Gastroesophageal sphincter (tissue), 4 donors: Measurements from ENCODE around the gene PIK3CD. TPM values are rescaled to one million over a fixed set of nuclear protein-coding genes. Genes with fewer than 3 reads are reported as not detected.

Experiments used
- ATAC-seq: fragments of 150-250 bp; one replicate; pipeline ENCODE4 v1.9.1; 2016; ENCODE audit warnings: mild to moderate bottlenecking, moderate library complexity
- H3K27ac ChIP-seq, 4 donors: fragments of 200-600 bp; sonication (generic) in 3 of 4; 1 replicate in 3 of 4; 2 replicates in 1 of 4; pipeline ENCODE4 v1.5.1; 2016 to 2019
- H3K27me3 ChIP-seq: fragments of 200-600 bp; sonication (generic); one replicate; pipeline ENCODE4 v1.5.1; 2019
- H3K36me3 ChIP-seq, 2 donors: fragments of 200-600 bp; sonication (generic); one replicate each; pipeline ENCODE4 v1.5.1; 2019; ENCODE audit warnings: control low read depth in 1 of 2
- H3K4me1 ChIP-seq, 3 donors: fragments of 200-600 bp; sonication (generic); 1 replicate in 2 of 3; 2 replicates in 1 of 3; pipeline ENCODE4 v1.5.1; 2016 to 2019; ENCODE audit warnings: control low read depth in 2 of 3
- H3K4me3 ChIP-seq, 2 donors: fragments of 200-600 bp; sonication (generic); one replicate each; pipeline ENCODE4 v1.5.1; 2019; ENCODE audit warnings: mild to moderate bottlenecking in 1 of 2, moderate library complexity in 1 of 2
- H3K9me3 ChIP-seq, 3 donors: fragments of 200-600 bp; sonication (generic); one replicate each; pipeline ENCODE4 v1.5.1; 2017 to 2019; ENCODE audit warnings: control low read depth in 2 of 3
- EP300 ChIP-seq: sonication (generic); formaldehyde crosslinking; IDR thresholded peaks from one replicate; pipeline ENCODE4 v1.6.1; 2017; ENCODE audit warnings: antibody characterized with exemption, mild to moderate bottlenecking
- POLR2A ChIP-seq, 2 donors: fragments of 450-650 bp; IDR thresholded peaks; one replicate each; pipeline ENCODE4 v1.6.1; 2017; ENCODE audit warnings: antibody characterized with exemption in 2 of 2, mild to moderate bottlenecking in 2 of 2, moderate library complexity in 1 of 2
- POLR2AphosphoS5 ChIP-seq: sonication (generic); formaldehyde crosslinking; IDR thresholded peaks from one replicate; pipeline ENCODE4 v1.6.1; 2017; ENCODE audit warnings: antibody characterized with exemption
- WGBS, 2 donors: methylation state at CpG; one replicate each; pipeline ENCODE4 v1.1.5; 2018; ENCODE audit warnings: low coverage in 1 of 2; 5-methylcytosine and 5-hydroxymethylcytosine counted together
- total RNA-seq, 4 donors: library from RNA; depleted of rRNA; stranded (reverse); fragments of >200 nt; gene quantifications; one replicate each; pipeline ENCODE4 v1.1.0, GENCODE V29; 2016
- TF ChIP-seq, protein P1 (sequence below), 4 experiments: fragments of 200-600 bp in 2 of 4; fragments of 450-650 bp in 2 of 4; sonication (generic) in 1 of 4; IDR thresholded peaks; one replicate each; pipeline ENCODE4 v1.5.1; 2017 to 2019; ENCODE audit warnings: antibody characterized with exemption in 4 of 4, mild to moderate bottlenecking in 2 of 4, moderate library complexity in 2 of 4

Gene PIK3CD
- total RNA-seq, 4 donors from 2014 or later: 8.2 to 18.2 (median 15.4) TPM

GRCh38 chr1:9633493-9633892 is 18.0 kb upstream of the PIK3CD start:
- H3K36me3 ChIP-seq: no peaks in the 10 kb centered on the region
- no peaks in the 10 kb centered on the region for H3K9me3 ChIP-seq
- no peak for ATAC-seq
- no peak overlapping the region for H3K27ac ChIP-seq
- TF ChIP-seq EP300: no peak
- TF ChIP-seq POLR2AphosphoS5: no peak
- TF ChIP-seq, protein P1, sequence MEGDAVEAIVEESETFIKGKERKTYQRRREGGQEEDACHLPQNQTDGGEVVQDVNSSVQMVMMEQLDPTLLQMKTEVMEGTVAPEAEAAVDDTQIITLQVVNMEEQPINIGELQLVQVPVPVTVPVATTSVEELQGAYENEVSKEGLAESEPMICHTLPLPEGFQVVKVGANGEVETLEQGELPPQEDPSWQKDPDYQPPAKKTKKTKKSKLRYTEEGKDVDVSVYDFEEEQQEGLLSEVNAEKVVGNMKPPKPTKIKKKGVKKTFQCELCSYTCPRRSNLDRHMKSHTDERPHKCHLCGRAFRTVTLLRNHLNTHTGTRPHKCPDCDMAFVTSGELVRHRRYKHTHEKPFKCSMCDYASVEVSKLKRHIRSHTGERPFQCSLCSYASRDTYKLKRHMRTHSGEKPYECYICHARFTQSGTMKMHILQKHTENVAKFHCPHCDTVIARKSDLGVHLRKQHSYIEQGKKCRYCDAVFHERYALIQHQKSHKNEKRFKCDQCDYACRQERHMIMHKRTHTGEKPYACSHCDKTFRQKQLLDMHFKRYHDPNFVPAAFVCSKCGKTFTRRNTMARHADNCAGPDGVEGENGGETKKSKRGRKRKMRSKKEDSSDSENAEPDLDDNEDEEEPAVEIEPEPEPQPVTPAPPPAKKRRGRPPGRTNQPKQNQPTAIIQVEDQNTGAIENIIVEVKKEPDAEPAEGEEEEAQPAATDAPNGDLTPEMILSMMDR (IDR thresholded peaks at IDR 0.05): no peak
- no peak for TF ChIP-seq POLR2A (IDR thresholded peaks at IDR 0.05)
- H3K4me3 ChIP-seq: no peak overlapping the region
- H3K4me1 ChIP-seq: no peaks in the 10 kb centered on the region
- 66 to 84% methylated on average over 3 to 4 of the region's 6 CpGs for WGBS, 2 donors
- no peaks in the 10 kb centered on the region for H3K27me3 ChIP-seq

DNA sequence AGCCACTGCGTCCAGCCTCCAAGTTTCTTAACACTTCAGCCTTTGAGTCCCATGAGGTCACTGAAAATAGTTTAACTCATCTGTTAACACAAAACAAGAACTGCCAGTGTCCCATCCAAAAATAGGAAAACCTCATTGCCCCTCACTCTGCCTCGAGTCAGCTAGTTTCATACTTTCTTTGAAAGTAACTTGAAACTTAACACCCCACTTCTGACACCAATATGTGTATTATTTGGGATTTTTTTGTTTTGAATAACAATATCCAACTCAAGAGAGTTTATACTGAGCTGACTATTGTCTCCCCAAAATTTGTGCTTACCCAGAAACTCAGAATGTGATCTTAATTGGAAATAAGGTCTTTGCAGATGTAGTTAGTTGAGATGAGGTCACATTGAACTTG is 16.9 kb upstream of the PIK3CD start:
- ATAC-seq: no peak
- 50 to 57% methylated on average over 1 to 2 of the region's 2 CpGs for WGBS, 2 donors
- H3K4me3 ChIP-seq: no peak overlapping the region
- no peaks in the 10 kb centered on the region for H3K27me3 ChIP-seq
- TF ChIP-seq, protein P1 (IDR thresholded peaks at IDR 0.05): no peak
- no peaks in the 10 kb centered on the region for H3K36me3 ChIP-seq
- no peaks in the 10 kb centered on the region for H3K4me1 ChIP-seq
- no peak overlapping the region for H3K27ac ChIP-seq
- H3K9me3 ChIP-seq: no peaks in the 10 kb centered on the region

DNA sequence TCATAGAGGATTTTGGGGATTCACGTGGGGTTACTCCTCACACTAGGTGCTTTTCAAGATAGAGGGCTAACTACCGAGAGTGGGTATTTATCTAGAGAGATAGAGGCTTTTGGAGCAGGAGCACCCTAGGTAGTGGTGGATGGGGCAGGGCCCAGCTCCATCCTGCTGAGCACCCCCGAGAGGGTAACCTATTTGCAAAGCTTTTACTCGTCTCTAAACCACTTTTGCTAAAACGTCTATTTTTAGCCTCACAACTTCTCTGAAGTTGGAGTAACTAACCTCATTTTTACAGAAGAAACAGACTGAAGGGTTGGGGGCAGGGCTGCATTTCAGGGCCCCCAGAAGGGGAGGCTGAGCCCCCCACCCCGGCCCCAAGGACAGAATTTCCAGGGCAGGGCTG is 12.3 kb upstream of the PIK3CD start:
- no peaks in the 10 kb centered on the region for H3K27me3 ChIP-seq

DNA sequence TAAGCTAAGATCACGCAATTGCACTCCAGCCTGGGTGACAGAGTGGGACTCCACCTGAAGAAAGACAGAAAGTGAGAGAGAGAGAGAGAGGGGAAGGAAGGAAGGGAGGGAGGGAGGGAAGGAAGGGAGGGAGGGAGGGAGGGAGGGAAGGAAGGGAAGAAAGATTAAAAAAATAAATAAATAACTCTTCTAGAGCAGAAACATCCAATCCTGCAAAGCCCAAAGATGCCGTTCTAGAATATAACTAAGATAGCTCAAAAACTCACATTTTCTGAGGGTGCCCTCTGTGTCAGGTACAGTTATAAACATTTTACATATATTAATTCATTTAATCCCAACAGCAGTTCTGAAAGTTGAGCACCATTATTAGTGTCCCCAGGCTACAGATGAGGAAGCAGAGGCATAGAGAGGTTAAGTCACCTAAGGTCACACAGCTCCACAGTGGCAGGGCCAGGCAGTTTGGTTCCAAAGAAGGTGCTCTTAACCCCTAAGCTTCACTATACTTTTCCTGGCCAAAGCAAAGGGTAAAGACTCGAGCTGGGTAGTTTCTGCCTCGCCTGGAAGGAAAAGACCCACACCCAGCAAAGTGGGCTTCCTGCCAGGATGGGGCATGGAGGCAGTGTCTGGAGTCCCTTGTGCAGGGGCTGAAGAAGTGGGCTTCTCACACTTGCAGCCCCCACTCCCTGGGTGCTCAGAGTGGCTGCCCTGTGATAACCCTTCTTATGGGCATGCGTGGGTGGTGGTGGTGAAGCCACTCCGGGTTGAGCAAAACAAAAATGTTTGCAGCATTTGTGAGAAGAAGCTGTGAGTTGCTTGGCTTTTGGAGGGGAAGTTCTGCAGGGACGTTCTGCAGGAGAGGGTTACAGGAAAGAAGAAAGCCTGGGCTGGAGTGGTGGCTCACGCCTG is 7.9 kb upstream of the PIK3CD start:
- Histone ChIP-seq H3K36me3 (no peaks in the 10 kb centered on the region), H3K4me1 (no peaks in the 10 kb centered on the region), H3K27ac (no peak overlapping the region), H3K4me3 (no peak overlapping the region), H3K27me3 (no peaks in the 10 kb centered on the region), H3K9me3 (no peaks in the 10 kb centered on the region)
- no peak for ATAC-seq
- 50 to 56% methylated on average over 1 to 7 of the region's 8 CpGs for WGBS, 2 donors
- TF ChIP-seq POLR2A (IDR thresholded peaks at IDR 0.05) (no peak), POLR2AphosphoS5 (no peak), EP300 (no peak)
- TF ChIP-seq, protein P1 (IDR thresholded peaks at IDR 0.05): no peak

More for the DNA sequence above, 12.3 kb upstream of the PIK3CD start:
- H3K4me1 ChIP-seq: no peaks in the 10 kb centered on the region
- WGBS, 2 donors: 65 to 74% methylated on average over 5 of the region's 6 CpGs
- ATAC-seq: no peak
- no peak overlapping the region for H3K27ac ChIP-seq
- no peaks in the 10 kb centered on the region for H3K36me3 ChIP-seq
- no peaks in the 10 kb centered on the region for H3K9me3 ChIP-seq
- TF ChIP-seq POLR2AphosphoS5 (no peak), POLR2A (IDR thresholded peaks at IDR 0.05) (no peak), EP300 (no peak)
- TF ChIP-seq, protein P1 (IDR thresholded peaks at IDR 0.05): no peak
- H3K4me3 ChIP-seq: no peak overlapping the region

- peaks cover 0 to under 1% (median 0%) of the 10 kb centered on the region in 3 donors for H3K4me1 ChIP-seq
- no peak overlapping the region for H3K27ac ChIP-seq
- peaks cover 23% of the 10 kb centered on the region for H3K27me3 ChIP-seq
- TF ChIP-seq, protein P1 (IDR thresholded peaks at IDR 0.05): no peak
- TF ChIP-seq POLR2AphosphoS5: no peak
- TF ChIP-seq POLR2A (IDR thresholded peaks at IDR 0.05): no peak
- no peak for TF ChIP-seq EP300
- H3K36me3 ChIP-seq: no peaks in the 10 kb centered on the region
- ATAC-seq: no peak
- H3K4me3 ChIP-seq: no peak overlapping the region
- WGBS, 2 donors: 63 to 88% methylated on average over 4 to 8 of the region's 13 CpGs
- H3K9me3 ChIP-seq: no peaks in the 10 kb centered on the region
These were observed 5.5 kb upstream of the PIK3CD start for GRCh38 chr1:9646037-9646436.
